Subcutaneous adipose tissue (tissue), 4 donors: Measurements from ENCODE around the gene KLHDC9. TPM values are rescaled to one million over a fixed set of nuclear protein-coding genes. Genes with fewer than 3 reads are reported as not detected.

ENCODE experiments used
- CTCF ChIP-seq: fragments of 450-650 bp; IDR thresholded peaks from one replicate; pipeline ENCODE4 v1.5.1; 2016; ENCODE audit warnings: low read depth, mild to moderate bottlenecking, control low read depth, antibody characterized with exemption, moderate library complexity
- total RNA-seq, 4 donors: library from RNA; depleted of rRNA; stranded (reverse); fragments of >200 nt; gene quantifications; one replicate each; pipeline ENCODE4 v1.1.0, GENCODE V29; 2016

The KLHDC9 gene
- 1 to 10 TPM in 2 of 4 donors, under 1 TPM in 1, not detected in 1; 0.68 to 4.8 (median 1.7) TPM for total RNA-seq

GRCh38 chr1:161098210-161099068, at the start of gene KLHDC9:
KLHDC9 (plus strand) TSS chr1:161098361; CDS start chr1:161098536, 175 bp downstream.
- no peak for TF ChIP-seq CTCF

GRCh38 chr1:161048949-161049722, 49.0 kb upstream of the KLHDC9 start:
- no peak for TF ChIP-seq CTCF

GRCh38 chr1:161051219-161051618, 46.9 kb upstream of the KLHDC9 start:
- no peak for TF ChIP-seq CTCF

GRCh38 chr1:161052899-161053298, 45.3 kb upstream of the KLHDC9 start:
- TF ChIP-seq CTCF = no peak

GRCh38 chr1:161054232-161054631, 43.9 kb upstream of the KLHDC9 start:
- TF ChIP-seq CTCF = no peak

GRCh38 chr1:161054805-161055204, 43.4 kb upstream of the KLHDC9 start:
- no peak for TF ChIP-seq CTCF

- TF ChIP-seq CTCF = no peak
Observed at GRCh38 chr1:161059293-161059692, 38.9 kb upstream of the KLHDC9 start.
